ENCODE measurements around the gene IGF2BP3.

Gene IGF2BP3

GRCh38 chr7:23469150-23469960, 936 bp downstream of the IGF2BP3 start:
- Histone ChIP-seq H3K4me3 (ENCODE audit: low read depth in 1 of 2, low read length in 1 of 2) (peak overlapping the region; percentile 61 to 95), H3K9me3 (no peaks in the 10 kb centered on the region), H3K4me1 (ENCODE audit: control insufficient read depth in 1 of 2, insufficient read depth in 1 of 2, low read depth in 1 of 2, low read length in 1 of 2) (peaks cover 51 to 58% of the 10 kb centered on the region in 2 experiments), H3K27me3 (peaks cover 100% of the 10 kb centered on the region), H3K27ac (no peak overlapping the region), H3K36me3 (no peaks in the 10 kb centered on the region)
- no peak for TF ChIP-seq CTCF (IDR thresholded peaks at IDR 0.05)

GRCh38 chr7:23468526-23469149, 1.7 kb downstream of the IGF2BP3 start:
- TF ChIP-seq CTCF (IDR thresholded peaks at IDR 0.05): no peak
- Histone ChIP-seq H3K27ac (no peak overlapping the region), H3K4me3 (ENCODE audit: low read depth in 1 of 2, low read length in 1 of 2) (peak overlapping the region; percentile 61 to 95), H3K27me3 (peaks cover 100% of the 10 kb centered on the region), H3K4me1 (ENCODE audit: control insufficient read depth in 1 of 2, insufficient read depth in 1 of 2, low read depth in 1 of 2, low read length in 1 of 2) (peaks cover 44 to 56% of the 10 kb centered on the region in 2 experiments), H3K36me3 (no peaks in the 10 kb centered on the region), H3K9me3 (no peaks in the 10 kb centered on the region)

GRCh38 chr7:23467806-23468525, 2.3 kb downstream of the IGF2BP3 start:
- peaks cover 100% of the 10 kb centered on the region for H3K27me3 ChIP-seq
- peaks cover 40 to 54% of the 10 kb centered on the region in 2 experiments for H3K4me1 ChIP-seq (ENCODE audit: control insufficient read depth in 1 of 2, insufficient read depth in 1 of 2, low read depth in 1 of 2, low read length in 1 of 2)
- no peaks in the 10 kb centered on the region for H3K36me3 ChIP-seq
- no peak for TF ChIP-seq CTCF (IDR thresholded peaks at IDR 0.05)
- H3K9me3 ChIP-seq: no peaks in the 10 kb centered on the region
- no peak overlapping the region for H3K27ac ChIP-seq
- H3K4me3 ChIP-seq (ENCODE audit: low read depth in 1 of 2, low read length in 1 of 2): peak overlapping the region; percentile 61 to 95

- H3K27me3 ChIP-seq: peaks cover 100% of the 10 kb centered on the region
- no peak for TF ChIP-seq CTCF (IDR thresholded peaks at IDR 0.05)
- peak overlapping the region in 1 of 2 experiments; percentile 95 for H3K4me3 ChIP-seq (ENCODE audit: low read depth in 1 of 2, low read length in 1 of 2)
- H3K27ac ChIP-seq: no peak overlapping the region
- H3K36me3 ChIP-seq: no peaks in the 10 kb centered on the region
- H3K4me1 ChIP-seq (ENCODE audit: control insufficient read depth in 1 of 2, insufficient read depth in 1 of 2, low read depth in 1 of 2, low read length in 1 of 2): peaks cover 40 to 52% of the 10 kb centered on the region in 2 experiments
- H3K9me3 ChIP-seq: no peaks in the 10 kb centered on the region
These were observed 2.9 kb downstream of the IGF2BP3 start for GRCh38 chr7:23467291-23467805.

- peaks cover 100% of the 10 kb centered on the region for H3K27me3 ChIP-seq
These were observed 7.4 kb downstream of the IGF2BP3 start for GRCh38 chr7:23462846-23463245.

More at GRCh38 chr7:23462846-23463245, 7.4 kb downstream of the IGF2BP3 start:
- H3K27ac ChIP-seq: no peak overlapping the region
- peaks cover 3 to 56% of the 10 kb centered on the region in 2 experiments for H3K4me1 ChIP-seq (ENCODE audit: control insufficient read depth in 1 of 2, insufficient read depth in 1 of 2, low read depth in 1 of 2, low read length in 1 of 2)
- no peaks in the 10 kb centered on the region for H3K9me3 ChIP-seq
- no peak for TF ChIP-seq CTCF (IDR thresholded peaks at IDR 0.05)
- no peak overlapping the region for H3K4me3 ChIP-seq (ENCODE audit: low read depth in 1 of 2, low read length in 1 of 2)
- no peaks in the 10 kb centered on the region for H3K36me3 ChIP-seq

All from neutrophil (primary cell).